OCI-LY7 (cell line): Measurements from ENCODE around the gene HOXC4. TPM values are rescaled to one million over a fixed set of nuclear protein-coding genes. Genes with fewer than 3 reads are reported as not detected.
"Not testable (repeated sequence)": the region's sequence is repeated elsewhere in the genome, so short reads cannot be mapped to it uniquely, and the experiment has no call there.

Source experiments
- BruUV-seq: library from RNA; stranded (reverse); fragments of 400-500 nt; replicated peaks from 2 replicates; lab custom pipeline; 2021; lab: Mats Ljungman, UMichigan
- CTCF ChIA-PET: fragments of 300-600 bp; sonication (Branson Sonifier 250); formaldehyde crosslinking; loops from one replicate; lab custom pipeline; 2022; ENCODE audit warnings: antibody characterized with exemption; ENCODE audit not compliant: unreplicated experiment; lab: Charles Lee
- POLR2A ChIA-PET: fragments of 300-600 bp; sonication (Branson Sonifier 250); formaldehyde crosslinking; loops from one replicate; lab custom pipeline; 2022; ENCODE audit warnings: antibody characterized with exemption; lab: Charles Lee
- DNase-seq: peaks from one replicate; pipeline ENCODE4 v3.0.0-alpha.2; 2015; ENCODE audit warnings: low spot score
- H2AFZ ChIP-seq: fragments of 200-600 bp; sonication (generic), shearing (Covaris generic); 2 replicates; pipeline ENCODE4 v1.6.1; 2014; ENCODE audit warnings: mild to moderate bottlenecking, antibody characterized with exemption, low read length, moderate library complexity
- H3K27ac ChIP-seq: fragments of 200-600 bp; sonication (generic); 2 replicates; pipeline ENCODE4 v1.5.1; 2014; ENCODE audit warnings: mixed run types, low read depth, mild to moderate bottlenecking, moderate library complexity, low read length, inconsistent platforms; ENCODE audit not compliant: poor library complexity, severe bottlenecking
- H3K36me3 ChIP-seq: fragments of 200-600 bp; sonication (generic); 2 replicates; pipeline ENCODE4 v1.6.1; 2014; ENCODE audit warnings: mild to moderate bottlenecking, antibody characterized with exemption, low read length, moderate library complexity, mixed read lengths; ENCODE audit not compliant: insufficient read depth
- H3K4me1 ChIP-seq: fragments of 200-600 bp; sonication (generic); 2 replicates; pipeline ENCODE4 v1.5.1; 2014; ENCODE audit warnings: mild to moderate bottlenecking, low read length; ENCODE audit not compliant: insufficient read depth, poor library complexity, severe bottlenecking
- H3K4me2 ChIP-seq: fragments of 200-600 bp; sonication (generic); 2 replicates; pipeline ENCODE4 v1.6.1; 2014; ENCODE audit warnings: mild to moderate bottlenecking, low read length
- H3K4me3 ChIP-seq: fragments of 200-600 bp; sonication (generic); 2 replicates; pipeline ENCODE4 v1.5.1; 2014; ENCODE audit warnings: mild to moderate bottlenecking, low read depth, low read length; ENCODE audit not compliant: poor library complexity, severe bottlenecking
- H3K79me2 ChIP-seq: fragments of 200-600 bp; sonication (generic); 2 replicates; pipeline ENCODE4 v1.6.1; 2016; ENCODE audit warnings: low read depth, mild to moderate bottlenecking, low read length, moderate library complexity, mixed read lengths; ENCODE audit not compliant: insufficient read depth
- H3K9me2 ChIP-seq: fragments of 200-600 bp; sonication (generic); 2 replicates; pipeline ENCODE4 v1.6.1; 2016; ENCODE audit warnings: mild to moderate bottlenecking, low read length, mixed read lengths; ENCODE audit not compliant: insufficient read depth
- H3K9me3 ChIP-seq: fragments of 200-600 bp; sonication (generic); 2 replicates; pipeline ENCODE4 v1.6.1; 2014; ENCODE audit warnings: mild to moderate bottlenecking, mixed run types, low read length, mixed read lengths
- H4K20me1 ChIP-seq: fragments of 200-600 bp; sonication (generic); 2 replicates; pipeline ENCODE4 v1.6.1; 2014; ENCODE audit warnings: mild to moderate bottlenecking, antibody characterized with exemption, low read length, moderate library complexity, mixed read lengths; ENCODE audit not compliant: insufficient read depth
- EZH2phosphoT487 ChIP-seq: fragments of 200-600 bp; sonication (generic); IDR thresholded peaks from 2 replicates; pipeline ENCODE4 v1.6.1; 2018; ENCODE audit warnings: low read depth, borderline replicate concordance, mild to moderate bottlenecking, mixed run types, antibody characterized with exemption, low read length, moderate library complexity, mixed read lengths
- intact Hi-C: fragments of 100-400 bp; cut with micrococcal nuclease; formaldehyde crosslinking; loops from one replicate; pipeline ENCODE4 v1.10.0; 2022; ENCODE audit not compliant: unreplicated experiment
- total RNA-seq, 2 experiments: library from RNA; depleted of rRNA in 1 of 2; stranded (reverse); fragments of >200 nt in 1 of 2; shearing (Covaris generic) in 1 of 2; gene quantifications; 2 replicates each; pipeline ENCODE4 v1.2.3, GENCODE V29; 2014 to 2022

HOXC4 gene
- total RNA-seq, 2 experiments from 2014 or later, result 7.1 to 20.0 TPM

- H3K4me3 ChIP-seq, result peak overlapping the region; percentile 51
- peak overlapping the region; percentile 62 for H3K4me2 ChIP-seq
- H3K36me3 ChIP-seq, POLR2A ChIA-PET, H3K4me1 ChIP-seq, H3K9me3 ChIP-seq, intact Hi-C loops, H3K79me2 ChIP-seq, H3K9me2 ChIP-seq, BruUV-seq, H4K20me1 ChIP-seq: not testable (repeated sequence)
- CTCF ChIA-PET, result interaction anchor here (0.7 kb wide), 1 partner anchor 320 kb away, joined by 4 read pairs; no protein-coding TSS in a partner anchor
- peak; percentile 18 for DNase-seq
- peak overlapping the region; percentile 28 for H3K27ac ChIP-seq
- H2AFZ ChIP-seq, result peak overlapping the region; percentile 48; the same call in 1 of the 2 replicates
These were observed 27.4 kb downstream of the HOXC4 start for GRCh38 chr12:54081053-54081514.

- CTCF ChIA-PET, result interaction anchor here (0.6 to 0.7 kb wide), 3 partner anchors 24 to 380 kb away, joined by 4 to 6 read pairs (median 5); no protein-coding TSS in a partner anchor
- H3K36me3 ChIP-seq, intact Hi-C loops, H3K4me1 ChIP-seq, H3K9me2 ChIP-seq, H3K9me3 ChIP-seq, BruUV-seq, H4K20me1 ChIP-seq, H3K79me2 ChIP-seq: not testable (repeated sequence)
- Histone ChIP-seq H3K4me3 (peak overlapping the region; percentile 57), H3K4me2 (peak overlapping the region; percentile 62), H3K27ac (peak overlapping the region; percentile 37), H2AFZ (peak overlapping the region; percentile 48; the same call in 1 of the 2 replicates)
- POLR2A ChIA-PET, result interaction anchor here (1.3 kb wide), 1 partner anchor 28 kb away, joined by 4 read pairs; the partner anchor contains the start of gene HOXC4
- peak; percentile 22 for DNase-seq
These were observed 28.2 kb downstream of the HOXC4 start for GRCh38 chr12:54081581-54082396.

GRCh38 chr12:54082397-54082892 is 28.8 kb downstream of the HOXC4 start:
- no TSS peak for BruUV-seq
- no peaks in the 10 kb centered on the region for H3K9me3 ChIP-seq
- no peaks in the 10 kb centered on the region for H3K36me3 ChIP-seq
- CTCF ChIA-PET, result interaction anchor here (0.6 kb wide), 2 partner anchors 24 to 380 kb away, joined by 5 to 6 read pairs; no protein-coding TSS in a partner anchor
- intact Hi-C loops, result no loop called here
- H4K20me1 ChIP-seq, result no peaks in the 10 kb centered on the region
- no peaks in the 10 kb centered on the region for H3K79me2 ChIP-seq
- TF ChIP-seq EZH2phosphoT487, result no peak
- POLR2A ChIA-PET, result interaction anchor here (0.6 to 1.3 kb wide), 3 partner anchors 29 to 355 kb away, joined by 3 to 4 read pairs (median 4); partner anchors contain the start of gene HOXC4
- no peaks in the 10 kb centered on the region for H3K9me2 ChIP-seq
- DNase-seq, result peak; percentile 39
- H3K4me3 ChIP-seq, result peak overlapping the region; percentile 57
- H3K27ac ChIP-seq, result peak overlapping the region; percentile 37
- H3K4me1 ChIP-seq, result peaks cover 8% of the 10 kb centered on the region
- peak overlapping the region; percentile 48; the same call in 1 of the 2 replicates for H2AFZ ChIP-seq
- peak overlapping the region; percentile 62 for H3K4me2 ChIP-seq

GRCh38 chr12:54088011-54088410 is 34.4 kb downstream of the HOXC4 start:
- H3K9me3 ChIP-seq, BruUV-seq, H3K36me3 ChIP-seq, H3K4me2 ChIP-seq, H4K20me1 ChIP-seq, H2AFZ ChIP-seq, H3K27ac ChIP-seq, intact Hi-C loops, CTCF ChIA-PET, H3K79me2 ChIP-seq, H3K4me3 ChIP-seq, H3K9me2 ChIP-seq, DNase-seq, H3K4me1 ChIP-seq: not testable (repeated sequence)
- POLR2A ChIA-PET, result interaction anchor here (0.6 kb wide), 1 partner anchor 10 kb away, joined by 3 read pairs; no protein-coding TSS in a partner anchor

GRCh38 chr12:54089465-54089864 is 35.8 kb downstream of the HOXC4 start:
- H4K20me1 ChIP-seq, H3K36me3 ChIP-seq, H3K9me2 ChIP-seq, CTCF ChIA-PET, H3K4me3 ChIP-seq, H3K4me2 ChIP-seq, H3K79me2 ChIP-seq, H3K4me1 ChIP-seq, H2AFZ ChIP-seq, H3K9me3 ChIP-seq, intact Hi-C loops, DNase-seq, POLR2A ChIA-PET, BruUV-seq, H3K27ac ChIP-seq: not testable (repeated sequence)

- H3K79me2 ChIP-seq, H4K20me1 ChIP-seq, H3K9me2 ChIP-seq, H3K36me3 ChIP-seq, H3K9me3 ChIP-seq, DNase-seq, H3K4me1 ChIP-seq, POLR2A ChIA-PET, CTCF ChIA-PET, H3K4me2 ChIP-seq, H3K4me3 ChIP-seq, H2AFZ ChIP-seq, H3K27ac ChIP-seq, intact Hi-C loops, BruUV-seq: not testable (repeated sequence)
These were observed 36.7 kb downstream of the HOXC4 start for GRCh38 chr12:54090312-54090711.
